ENCODE measurements around the gene PRKCH. TPM values are rescaled to one million over a fixed set of nuclear protein-coding genes. Genes with fewer than 3 reads are reported as not detected.

Gene PRKCH
- total RNA-seq, 1 experiment from 2014 or later: 5.2 TPM

DNA sequence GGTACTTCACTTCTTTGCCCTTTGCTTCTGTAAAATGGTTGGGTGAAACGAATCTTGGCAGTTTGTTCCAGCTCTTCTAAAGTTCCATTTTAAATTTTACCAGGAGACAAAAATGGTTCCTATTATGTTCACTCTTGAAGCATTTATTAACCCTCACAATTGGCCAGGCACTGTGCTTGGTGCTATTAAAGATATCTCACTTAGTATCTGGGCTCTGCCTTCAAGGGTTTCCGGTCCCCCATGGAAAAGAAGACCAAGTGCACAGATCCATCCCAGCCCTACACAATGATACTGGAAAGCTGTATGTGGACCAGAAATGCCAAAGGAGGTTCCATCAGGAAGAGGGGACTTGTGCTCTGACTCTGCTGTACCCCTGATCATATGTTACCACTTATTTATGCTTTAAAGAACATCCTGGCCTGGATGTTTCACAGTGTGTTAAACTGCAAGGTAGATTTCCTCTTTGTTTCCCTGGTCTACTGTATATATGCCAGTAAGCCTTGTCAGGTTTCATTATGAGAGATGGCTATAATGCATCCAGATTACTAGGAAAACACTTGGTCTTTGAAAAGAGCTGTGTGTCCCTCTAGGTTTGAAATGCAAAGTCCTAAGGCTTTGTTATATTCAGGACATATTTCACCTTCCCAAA is 154.8 kb downstream of the PRKCH start:
- H3K79me2 ChIP-seq (ENCODE audit: insufficient read depth, low read length): no peaks in the 10 kb centered on the region
- no peaks in the 10 kb centered on the region for H3K36me3 Mint-ChIP-seq (ENCODE audit: insufficient read depth in 1 of 3, low read depth in 3 of 3)
- no peak overlapping the region for H4K91ac ChIP-seq (ENCODE audit: insufficient read length, low read depth, low read length)
- DNase-seq: no peak
- no peak overlapping the region for H4K5ac ChIP-seq (ENCODE audit: insufficient read length, low read depth, low read length)
- H3K4me1 Mint-ChIP-seq: peaks cover 42 to 55% of the 10 kb centered on the region in 2 experiments
- no peak overlapping the region for H2BK12ac ChIP-seq (ENCODE audit: insufficient read length, low read depth, low read length)
- H2BK5ac ChIP-seq (ENCODE audit: insufficient read length, low read length): no peak overlapping the region
- no peaks in the 10 kb centered on the region; the same call in 1 of the 2 replicates for H3K27me3 Mint-ChIP-seq (ENCODE audit: low read depth)
- H2AFZ ChIP-seq (ENCODE audit: low read length): no peak overlapping the region
- H3K4me1 ChIP-seq (ENCODE audit: insufficient read depth, low read length): peaks cover 1% of the 10 kb centered on the region; the same call in 1 of the 2 replicates
- H3K27ac ChIP-seq (ENCODE audit: insufficient read length, low read depth, low read length): no peak overlapping the region
- no peaks in the 10 kb centered on the region for H3K9me3 ChIP-seq (ENCODE audit: control insufficient read depth, low read depth, low read length)
- no peak overlapping the region for H3K23ac ChIP-seq (ENCODE audit: insufficient read length, low read depth, low read length)
- H2BK20ac ChIP-seq (ENCODE audit: low read depth, low read length, poor library complexity, severe bottlenecking): no peak overlapping the region
- no peak overlapping the region for H3K56ac ChIP-seq (ENCODE audit: insufficient read length, low read depth, low read length)
- no peaks in the 10 kb centered on the region for H3K79me1 ChIP-seq (ENCODE audit: insufficient read depth, low read depth, low read length, poor library complexity, severe bottlenecking)
- no peak overlapping the region for H3K18ac ChIP-seq (ENCODE audit: insufficient read length, low read depth, low read length)
- H3K9me3 Mint-ChIP-seq: no peaks in the 10 kb centered on the region
- no peak overlapping the region for H3K9ac ChIP-seq (ENCODE audit: extremely low read depth, insufficient read length, low read length)
- H4K20me1 ChIP-seq (ENCODE audit: control insufficient read depth, insufficient read depth, insufficient read length): no peaks in the 10 kb centered on the region
- H2AK5ac ChIP-seq (ENCODE audit: insufficient read length, low read length): no peak overlapping the region
- no CpG with 5 or more reads among the region's 2 CpGs for WGBS (ENCODE audit: extremely low coverage, insufficient read length, low lambda C conversion rate)
- no peaks in the 10 kb centered on the region for H3K27me3 ChIP-seq (ENCODE audit: insufficient read depth, low read length)
- H3K4me3 Mint-ChIP-seq: no peak overlapping the region
- no peak overlapping the region for H3K4me2 ChIP-seq (ENCODE audit: insufficient read depth, insufficient read length, low read length)
- no peak overlapping the region for H3K14ac ChIP-seq (ENCODE audit: insufficient read depth, low read length)
- no peak overlapping the region for H2BK15ac ChIP-seq (ENCODE audit: low read depth, low read length)
- peak overlapping the region in 1 of 3 experiments; percentile 59; a peak in 1 of 7 replicates for H3K27ac Mint-ChIP-seq
- no peak overlapping the region for H2BK120ac ChIP-seq (ENCODE audit: low read depth, low read length, poor library complexity, severe bottlenecking)
- H3T11ph ChIP-seq (ENCODE audit: low read length): no peak overlapping the region
- no peak overlapping the region for H4K8ac ChIP-seq (replicated peaks; ENCODE audit: insufficient read length, low read depth, low read length)
- TF ChIP-seq, protein P1, sequence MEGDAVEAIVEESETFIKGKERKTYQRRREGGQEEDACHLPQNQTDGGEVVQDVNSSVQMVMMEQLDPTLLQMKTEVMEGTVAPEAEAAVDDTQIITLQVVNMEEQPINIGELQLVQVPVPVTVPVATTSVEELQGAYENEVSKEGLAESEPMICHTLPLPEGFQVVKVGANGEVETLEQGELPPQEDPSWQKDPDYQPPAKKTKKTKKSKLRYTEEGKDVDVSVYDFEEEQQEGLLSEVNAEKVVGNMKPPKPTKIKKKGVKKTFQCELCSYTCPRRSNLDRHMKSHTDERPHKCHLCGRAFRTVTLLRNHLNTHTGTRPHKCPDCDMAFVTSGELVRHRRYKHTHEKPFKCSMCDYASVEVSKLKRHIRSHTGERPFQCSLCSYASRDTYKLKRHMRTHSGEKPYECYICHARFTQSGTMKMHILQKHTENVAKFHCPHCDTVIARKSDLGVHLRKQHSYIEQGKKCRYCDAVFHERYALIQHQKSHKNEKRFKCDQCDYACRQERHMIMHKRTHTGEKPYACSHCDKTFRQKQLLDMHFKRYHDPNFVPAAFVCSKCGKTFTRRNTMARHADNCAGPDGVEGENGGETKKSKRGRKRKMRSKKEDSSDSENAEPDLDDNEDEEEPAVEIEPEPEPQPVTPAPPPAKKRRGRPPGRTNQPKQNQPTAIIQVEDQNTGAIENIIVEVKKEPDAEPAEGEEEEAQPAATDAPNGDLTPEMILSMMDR (conservative IDR thresholded peaks at IDR 0.05): no peak
- H3K4ac ChIP-seq (ENCODE audit: low read depth, low read length): no peak overlapping the region
- no peaks in the 10 kb centered on the region for H3K23me2 ChIP-seq (ENCODE audit: insufficient read length, low read depth, low read length, poor library complexity, severe bottlenecking)
